GM20000 (cell line): ENCODE data around the gene MYL6B.
A peak's percentile ranks its signal among the peaks of the same experiment; 100 is the strongest.

Experiments
- DNase-seq: peaks from one replicate; pipeline ENCODE4 v3.0.0; 2012; ENCODE audit warnings: low spot score
- CTCF ChIP-seq: IDR thresholded peaks from 2 replicates; pipeline ENCODE4 v1.5.1; 2012; ENCODE audit warnings: mild to moderate bottlenecking, control low read depth; ENCODE audit errors: extremely low read depth, missing control alignments

The MYL6B gene

GRCh38 chr12:56127485-56127887 is 24.9 kb upstream of the MYL6B start:
- no peak for DNase-seq
- no peak for TF ChIP-seq CTCF

- DNase-seq, result peak; percentile 96
- no peak for TF ChIP-seq CTCF
These were observed 24.3 kb upstream of the MYL6B start, which contains the start of gene ESYT1 for GRCh38 chr12:56127888-56128669. TSS of gene ESYT1 (plus strand) at chr12:56128267. CDS start at chr12:56128320, 53 bp downstream.

GRCh38 chr12:56128670-56129205 is 23.6 kb upstream of the MYL6B start:
- no peak for TF ChIP-seq CTCF
- no peak for DNase-seq

- peak; percentile 65 for DNase-seq
- no peak for TF ChIP-seq CTCF
These were observed 23.0 kb upstream of the MYL6B start for GRCh38 chr12:56129206-56129941.

- no peak for TF ChIP-seq CTCF
- no peak for DNase-seq
These were observed 22.4 kb upstream of the MYL6B start for GRCh38 chr12:56129942-56130495.

- no peak for DNase-seq
- no peak for TF ChIP-seq CTCF
These were observed 21.5 kb upstream of the MYL6B start for GRCh38 chr12:56130876-56131275.

- no peak for DNase-seq
- no peak for TF ChIP-seq CTCF
These were observed 17.5 kb upstream of the MYL6B start for GRCh38 chr12:56134897-56135296.
